ENCODE measurements around the gene HINFP.

GRCh38 chr11:119149018-119149785 lies 27.8 kb downstream of the HINFP start, which contains the start of gene ABCG4:
- TF ChIP-seq EP300 (IDR thresholded peaks at IDR 0.05; ENCODE audit: borderline replicate concordance) (no peak), CEBPB (IDR thresholded peaks at IDR 0.05) (no peak; the same call in 1 of the 2 replicates), MAX (IDR thresholded peaks at IDR 0.05) (no peak), REST (IDR thresholded peaks at IDR 0.05; ENCODE audit: low read depth) (no peak), NFIC (IDR thresholded peaks at IDR 0.05) (0 out of 2 replicates have a peak, but pooled peaks have one; percentile 21), TAF1 (IDR thresholded peaks at IDR 0.05; ENCODE audit: low read depth) (no peak), FOXM1 (IDR thresholded peaks at IDR 0.05; ENCODE audit: borderline replicate concordance, low read depth) (no peak), CREB1 (IDR thresholded peaks at IDR 0.05; ENCODE audit: low read depth) (no peak), RAD21 (IDR thresholded peaks at IDR 0.05; ENCODE audit: low read depth) (no peak), EGR1 (IDR thresholded peaks at IDR 0.05) (no peak), YY1 (IDR thresholded peaks at IDR 0.05; ENCODE audit: low read depth) (no peak), USF1 (IDR thresholded peaks at IDR 0.05) (no peak), TEAD4 (IDR thresholded peaks at IDR 0.05) (no peak), ZBTB7A (IDR thresholded peaks at IDR 0.05; ENCODE audit: low read depth) (peak; percentile 71; the same call in 1 of the 2 replicates)
